Esophagus muscularis mucosa (tissue), 3 donors: ENCODE results near the gene ADORA2A.

ENCODE experiments used
- POLR2A ChIP-seq: fragments of 450-650 bp; IDR thresholded peaks from one replicate; pipeline ENCODE4 v1.6.1; 2017; ENCODE audit warnings: antibody characterized with exemption, moderate library complexity, mild to moderate bottlenecking, low read depth
- POLR2AphosphoS5 ChIP-seq, 2 donors: sonication (generic); formaldehyde crosslinking; IDR thresholded peaks; one replicate each; pipeline ENCODE4 v1.6.1; 2017; ENCODE audit warnings: antibody characterized with exemption in 2 of 2
- TF ChIP-seq, protein P1 (sequence below), 3 experiments: fragments of 200-600 bp in 2 of 3; fragments of 450-650 bp in 1 of 3; sonication (generic) in 2 of 3; IDR thresholded peaks; one replicate each; pipeline ENCODE4 v1.5.1; 2017 to 2019; ENCODE audit warnings: antibody characterized with exemption in 3 of 3, mild to moderate bottlenecking in 2 of 3, moderate library complexity in 1 of 3

DNA sequence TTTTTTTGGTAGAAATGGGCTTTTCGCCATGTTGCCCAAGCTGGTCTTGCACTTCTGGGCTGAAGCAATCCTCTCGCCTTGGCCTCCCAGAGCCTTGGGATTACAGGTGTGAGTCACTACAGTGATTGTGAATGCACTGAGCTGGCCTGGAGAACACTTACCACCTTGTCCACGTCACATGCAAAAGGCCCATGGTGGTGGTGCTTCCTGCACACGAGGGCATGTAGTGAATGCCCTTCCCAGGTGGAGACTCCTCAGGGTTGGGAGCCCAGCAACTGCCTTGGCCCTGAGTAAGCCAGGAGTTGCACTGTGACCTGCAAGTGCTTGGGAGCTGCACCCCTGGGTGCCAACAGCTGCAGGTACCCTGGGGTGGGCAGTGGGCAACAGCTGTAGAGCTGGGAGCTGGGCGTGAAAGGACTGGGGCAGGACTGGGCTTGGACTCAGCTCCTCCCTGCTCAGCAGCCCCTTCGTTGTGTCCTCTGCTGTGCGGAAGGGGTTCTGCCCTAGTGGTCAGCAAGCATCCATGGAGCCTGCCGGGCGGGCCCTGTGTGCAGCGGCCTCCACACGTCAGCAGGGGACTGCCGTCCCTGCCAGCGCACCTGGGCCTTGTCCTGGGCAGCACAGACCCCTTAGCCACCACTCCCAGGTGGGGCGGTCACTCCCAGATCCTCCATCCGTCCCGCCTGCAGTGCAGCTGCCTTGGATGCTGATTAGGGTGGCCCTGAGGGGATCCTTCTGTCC lies 9.3 kb upstream of the ADORA2A start:
- TF ChIP-seq, protein P1, sequence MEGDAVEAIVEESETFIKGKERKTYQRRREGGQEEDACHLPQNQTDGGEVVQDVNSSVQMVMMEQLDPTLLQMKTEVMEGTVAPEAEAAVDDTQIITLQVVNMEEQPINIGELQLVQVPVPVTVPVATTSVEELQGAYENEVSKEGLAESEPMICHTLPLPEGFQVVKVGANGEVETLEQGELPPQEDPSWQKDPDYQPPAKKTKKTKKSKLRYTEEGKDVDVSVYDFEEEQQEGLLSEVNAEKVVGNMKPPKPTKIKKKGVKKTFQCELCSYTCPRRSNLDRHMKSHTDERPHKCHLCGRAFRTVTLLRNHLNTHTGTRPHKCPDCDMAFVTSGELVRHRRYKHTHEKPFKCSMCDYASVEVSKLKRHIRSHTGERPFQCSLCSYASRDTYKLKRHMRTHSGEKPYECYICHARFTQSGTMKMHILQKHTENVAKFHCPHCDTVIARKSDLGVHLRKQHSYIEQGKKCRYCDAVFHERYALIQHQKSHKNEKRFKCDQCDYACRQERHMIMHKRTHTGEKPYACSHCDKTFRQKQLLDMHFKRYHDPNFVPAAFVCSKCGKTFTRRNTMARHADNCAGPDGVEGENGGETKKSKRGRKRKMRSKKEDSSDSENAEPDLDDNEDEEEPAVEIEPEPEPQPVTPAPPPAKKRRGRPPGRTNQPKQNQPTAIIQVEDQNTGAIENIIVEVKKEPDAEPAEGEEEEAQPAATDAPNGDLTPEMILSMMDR (IDR thresholded peaks at IDR 0.05) = no peak
- no peak for TF ChIP-seq POLR2A
- no peak for TF ChIP-seq POLR2AphosphoS5 (IDR thresholded peaks at IDR 0.05)
